HepG2 (cell line): ENCODE results near the gene ANKRD6. TPM values are rescaled to one million over a fixed set of nuclear protein-coding genes. Genes with fewer than 3 reads are reported as not detected.

ENCODE experiments used
- CENPBD1 ChIP-seq: sonication (generic); formaldehyde crosslinking; IDR thresholded peaks from 2 replicates; pipeline ENCODE4 v1.8.0; 2022; ENCODE audit warnings: missing genetic modification reagents, low read depth, mild to moderate bottlenecking, borderline replicate concordance
- CREM ChIP-seq, 2 experiments: sonication (generic) in 1 of 2; formaldehyde crosslinking in 1 of 2; IDR thresholded peaks; 2 replicates each; pipeline versions ENCODE4 v1.4.0 to v1.6.1; 2016 to 2020; ENCODE audit warnings: antibody characterized with exemption in 1 of 2, mild to moderate bottlenecking in 1 of 2, missing genetic modification reagents in 1 of 2
- DPF2 ChIP-seq: sonication (generic); formaldehyde crosslinking; IDR thresholded peaks from 2 replicates; pipeline ENCODE4 v1.4.0; 2020; ENCODE audit warnings: mild to moderate bottlenecking, low read depth, missing genetic modification reagents, borderline replicate concordance
- ETV5 ChIP-seq: IDR thresholded peaks from 2 replicates; pipeline ENCODE4 v1.6.1; 2018; ENCODE audit warnings: missing biosample characterization, missing genetic modification reagents, inconsistent platforms, borderline replicate concordance
- ETV6 ChIP-seq: sonication (generic); formaldehyde crosslinking; conservative IDR thresholded peaks from 2 replicates; pipeline ENCODE4 v1.4.0; 2020; ENCODE audit warnings: missing genetic modification reagents
- HNF4A ChIP-seq: sonication (generic); formaldehyde crosslinking; IDR thresholded peaks from 2 replicates; pipeline ENCODE4 v1.4.0; 2020; ENCODE audit warnings: missing genetic modification reagents
- ISX ChIP-seq: sonication (generic); formaldehyde crosslinking; conservative IDR thresholded peaks from 2 replicates; pipeline ENCODE4 v1.5.0; 2020; ENCODE audit warnings: missing genetic modification reagents
- MTA1 ChIP-seq: sonication (generic); formaldehyde crosslinking; IDR thresholded peaks from 2 replicates; pipeline ENCODE4 v1.4.0; 2020; ENCODE audit warnings: missing genetic modification reagents, mild to moderate bottlenecking, borderline replicate concordance
- MYNN ChIP-seq: sonication (generic); formaldehyde crosslinking; IDR thresholded peaks from 2 replicates; pipeline ENCODE4 v1.4.0; 2020; ENCODE audit warnings: mild to moderate bottlenecking, low read depth, missing genetic modification reagents
- MYPOP ChIP-seq: sonication (generic); formaldehyde crosslinking; IDR thresholded peaks from 2 replicates; pipeline ENCODE4 v1.8.1; 2023; ENCODE audit warnings: mild to moderate bottlenecking, moderate library complexity, missing genetic modification reagents
- NCOA1 ChIP-seq: sonication (generic); formaldehyde crosslinking; IDR thresholded peaks from 2 replicates; pipeline ENCODE4 v1.9.0; 2021; ENCODE audit warnings: missing genetic modification reagents
- PAF1 ChIP-seq: IDR thresholded peaks from 2 replicates; pipeline ENCODE4 v1.6.1; 2016; ENCODE audit warnings: missing genetic modification reagents, missing compliant biosample characterization
- TBX2 ChIP-seq: sonication (generic); formaldehyde crosslinking; IDR thresholded peaks from 2 replicates; pipeline ENCODE4 v1.5.0; 2020; ENCODE audit warnings: missing genetic modification reagents, mild to moderate bottlenecking, borderline replicate concordance
- TEF ChIP-seq: sonication (generic); formaldehyde crosslinking; IDR thresholded peaks from 2 replicates; pipeline ENCODE4 v1.5.0; 2020; ENCODE audit warnings: missing genetic modification reagents
- ZNF10 ChIP-seq: sonication (generic); formaldehyde crosslinking; IDR thresholded peaks from 2 replicates; pipeline ENCODE4 v1.4.0; 2020; ENCODE audit warnings: mild to moderate bottlenecking, low read depth, missing genetic modification reagents, borderline replicate concordance
- ZNF138 ChIP-seq: sonication (generic); formaldehyde crosslinking; IDR thresholded peaks from 2 replicates; pipeline ENCODE4 v1.5.0; 2020; ENCODE audit warnings: mild to moderate bottlenecking, low read depth, missing genetic modification reagents
- ZNF331 ChIP-seq: sonication (generic); formaldehyde crosslinking; IDR thresholded peaks from 2 replicates; pipeline ENCODE4 v1.4.0; 2020; ENCODE audit warnings: missing genetic modification reagents
- ZNF333 ChIP-seq: sonication (generic); formaldehyde crosslinking; IDR thresholded peaks from 2 replicates; pipeline ENCODE4 v1.4.0; 2020; ENCODE audit warnings: mild to moderate bottlenecking, missing genetic modification reagents, borderline replicate concordance
- ZNF335 ChIP-seq: sonication (generic); formaldehyde crosslinking; IDR thresholded peaks from 2 replicates; pipeline ENCODE4 v1.4.0; 2020; ENCODE audit warnings: missing genetic modification reagents
- ZNF576 ChIP-seq: sonication (generic); formaldehyde crosslinking; IDR thresholded peaks from 2 replicates; pipeline ENCODE4 v1.4.0; 2020; ENCODE audit warnings: mild to moderate bottlenecking, missing genetic modification reagents
- polyA plus RNA-seq, 8 experiments: library from polyadenylated mRNA; depleted of rRNA in 3 of 8; stranded (reverse) in 7 of 8; unstranded in 1 of 8; fragments of >200 nt; fragmentation: Illumina TruSeq in 4 of 8; extraction: Trizol in 4 of 8; gene quantifications; 2 replicates each; pipeline versions ENCODE4 v1.2.1 to v1.2.3, GENCODE V29; 2011 to 2016; ENCODE audit warnings: low read depth in 4 of 8, missing spikeins in 1 of 8, mixed read lengths in 1 of 8; ENCODE audit not compliant: insufficient read depth in 1 of 8
- total RNA-seq, 5 experiments: library from RNA; depleted of rRNA; stranded (reverse); fragments of >200 nt; fragmentation: Illumina TruSeq; extraction: Trizol; gene quantifications; 2 replicates each; pipeline ENCODE4 v1.2.3, GENCODE V29; 2016; ENCODE audit warnings: low read depth in 1 of 5
- TF ChIP-seq, protein P1 (sequence below): sonication (generic); formaldehyde crosslinking; IDR thresholded peaks from 2 replicates; pipeline ENCODE4 v1.4.0; 2020; ENCODE audit warnings: missing genetic modification reagents, borderline replicate concordance
- TF ChIP-seq, protein P2 (sequence below): sonication (generic); formaldehyde crosslinking; conservative IDR thresholded peaks from 2 replicates; pipeline ENCODE4 v1.4.0; 2020; ENCODE audit warnings: missing genetic modification reagents

Gene ANKRD6
- total and polyA plus RNA-seq, 2 of the 13 experiments (the other 11 are each of a cell fraction or from before 2014, with no cell fraction given): 0.18 to 0.36 TPM

- no peak for TF ChIP-seq CENPBD1
- no peak for TF ChIP-seq MTA1 (CRISPR knock-in tag)
- TF ChIP-seq, protein P1, sequence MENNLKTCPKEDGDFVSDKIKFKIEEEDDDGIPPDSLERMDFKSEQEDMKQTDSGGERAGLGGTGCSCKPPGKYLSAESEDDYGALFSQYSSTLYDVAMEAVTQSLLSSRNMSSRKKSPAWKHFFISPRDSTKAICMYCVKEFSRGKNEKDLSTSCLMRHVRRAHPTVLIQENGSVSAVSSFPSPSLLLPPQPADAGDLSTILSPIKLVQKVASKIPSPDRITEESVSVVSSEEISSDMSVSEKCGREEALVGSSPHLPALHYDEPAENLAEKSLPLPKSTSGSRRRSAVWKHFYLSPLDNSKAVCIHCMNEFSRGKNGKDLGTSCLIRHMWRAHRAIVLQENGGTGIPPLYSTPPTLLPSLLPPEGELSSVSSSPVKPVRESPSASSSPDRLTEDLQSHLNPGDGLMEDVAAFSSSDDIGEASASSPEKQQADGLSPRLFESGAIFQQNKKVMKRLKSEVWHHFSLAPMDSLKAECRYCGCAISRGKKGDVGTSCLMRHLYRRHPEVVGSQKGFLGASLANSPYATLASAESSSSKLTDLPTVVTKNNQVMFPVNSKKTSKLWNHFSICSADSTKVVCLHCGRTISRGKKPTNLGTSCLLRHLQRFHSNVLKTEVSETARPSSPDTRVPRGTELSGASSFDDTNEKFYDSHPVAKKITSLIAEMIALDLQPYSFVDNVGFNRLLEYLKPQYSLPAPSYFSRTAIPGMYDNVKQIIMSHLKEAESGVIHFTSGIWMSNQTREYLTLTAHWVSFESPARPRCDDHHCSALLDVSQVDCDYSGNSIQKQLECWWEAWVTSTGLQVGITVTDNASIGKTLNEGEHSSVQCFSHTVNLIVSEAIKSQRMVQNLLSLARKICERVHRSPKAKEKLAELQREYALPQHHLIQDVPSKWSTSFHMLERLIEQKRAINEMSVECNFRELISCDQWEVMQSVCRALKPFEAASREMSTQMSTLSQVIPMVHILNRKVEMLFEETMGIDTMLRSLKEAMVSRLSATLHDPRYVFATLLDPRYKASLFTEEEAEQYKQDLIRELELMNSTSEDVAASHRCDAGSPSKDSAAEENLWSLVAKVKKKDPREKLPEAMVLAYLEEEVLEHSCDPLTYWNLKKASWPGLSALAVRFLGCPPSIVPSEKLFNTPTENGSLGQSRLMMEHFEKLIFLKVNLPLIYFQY (CRISPR knock-in tag): no peak
- no peak for TF ChIP-seq ZNF576 (CRISPR knock-in tag)
- TF ChIP-seq ZNF138 (CRISPR knock-in tag): no peak
- TF ChIP-seq, protein P2, sequence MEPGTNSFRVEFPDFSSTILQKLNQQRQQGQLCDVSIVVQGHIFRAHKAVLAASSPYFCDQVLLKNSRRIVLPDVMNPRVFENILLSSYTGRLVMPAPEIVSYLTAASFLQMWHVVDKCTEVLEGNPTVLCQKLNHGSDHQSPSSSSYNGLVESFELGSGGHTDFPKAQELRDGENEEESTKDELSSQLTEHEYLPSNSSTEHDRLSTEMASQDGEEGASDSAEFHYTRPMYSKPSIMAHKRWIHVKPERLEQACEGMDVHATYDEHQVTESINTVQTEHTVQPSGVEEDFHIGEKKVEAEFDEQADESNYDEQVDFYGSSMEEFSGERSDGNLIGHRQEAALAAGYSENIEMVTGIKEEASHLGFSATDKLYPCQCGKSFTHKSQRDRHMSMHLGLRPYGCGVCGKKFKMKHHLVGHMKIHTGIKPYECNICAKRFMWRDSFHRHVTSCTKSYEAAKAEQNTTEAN (CRISPR knock-in tag): no peak
- TF ChIP-seq PAF1: no peak
- TF ChIP-seq ZNF331 (CRISPR knock-in tag): 0 out of 2 replicates have a peak, but pooled peaks have one; percentile 30
- TF ChIP-seq ISX: no peak
- TF ChIP-seq HNF4A (CRISPR knock-in tag): peak; percentile 73
- TF ChIP-seq TBX2 (CRISPR knock-in tag): peak; percentile 30; the same call in 1 of the 2 replicates
- TF ChIP-seq MYNN (CRISPR knock-in tag): no peak
- TF ChIP-seq TEF (CRISPR knock-in tag): no peak
- no peak for TF ChIP-seq CREM (IDR thresholded peaks at IDR 0.05)
- TF ChIP-seq CREM (CRISPR knock-in tag; IDR thresholded peaks at IDR 0.05): no peak
- no peak for TF ChIP-seq NCOA1
- TF ChIP-seq ETV6: no peak
- 0 out of 2 replicates have a peak, but pooled peaks have one; percentile 45 for TF ChIP-seq MYPOP (CRISPR knock-in tag)
- TF ChIP-seq DPF2 (CRISPR knock-in tag): no peak
- no peak for TF ChIP-seq ETV5
- no peak for TF ChIP-seq ZNF335
- TF ChIP-seq ZNF10 (CRISPR knock-in tag): no peak
- TF ChIP-seq ZNF333 (CRISPR knock-in tag): no peak
Measured at GRCh38 chr6:89567630-89568390, 134.9 kb downstream of the ANKRD6 start (continued).
